22Rv1 (cell line): Measurements from ENCODE around the gene JPT2.

Experiments
- ZFX ChIP-seq: fragments of 450-650 bp; IDR thresholded peaks from 2 replicates; pipeline ENCODE4 v1.6.1; 2017; ENCODE audit warnings: antibody characterized with exemption, borderline replicate concordance
- TF ChIP-seq, protein P1 (sequence below): fragments of 450-650 bp; IDR thresholded peaks from 2 replicates; pipeline ENCODE4 v1.5.1; 2017; ENCODE audit warnings: mild to moderate bottlenecking

DNA sequence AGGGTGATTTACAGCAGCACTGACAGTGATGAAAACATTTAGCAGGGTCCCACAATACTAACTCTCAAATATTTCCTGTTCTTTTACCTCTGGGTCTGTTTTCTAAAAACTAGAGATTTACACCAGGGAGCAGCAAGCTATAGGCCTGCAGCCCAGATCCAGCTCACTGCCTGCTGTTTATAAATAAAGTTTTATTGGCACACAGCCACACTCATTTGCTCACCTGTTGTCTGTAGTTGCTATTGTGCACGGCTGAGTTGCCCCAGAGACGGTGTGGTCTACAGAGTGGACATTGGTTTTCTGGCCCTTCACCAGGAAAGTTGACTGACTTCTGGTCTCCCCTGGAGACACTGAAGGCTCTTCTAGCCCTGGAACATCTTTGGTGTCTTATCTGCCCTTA is 16.3 kb upstream of the JPT2 start:
- TF ChIP-seq, protein P1, sequence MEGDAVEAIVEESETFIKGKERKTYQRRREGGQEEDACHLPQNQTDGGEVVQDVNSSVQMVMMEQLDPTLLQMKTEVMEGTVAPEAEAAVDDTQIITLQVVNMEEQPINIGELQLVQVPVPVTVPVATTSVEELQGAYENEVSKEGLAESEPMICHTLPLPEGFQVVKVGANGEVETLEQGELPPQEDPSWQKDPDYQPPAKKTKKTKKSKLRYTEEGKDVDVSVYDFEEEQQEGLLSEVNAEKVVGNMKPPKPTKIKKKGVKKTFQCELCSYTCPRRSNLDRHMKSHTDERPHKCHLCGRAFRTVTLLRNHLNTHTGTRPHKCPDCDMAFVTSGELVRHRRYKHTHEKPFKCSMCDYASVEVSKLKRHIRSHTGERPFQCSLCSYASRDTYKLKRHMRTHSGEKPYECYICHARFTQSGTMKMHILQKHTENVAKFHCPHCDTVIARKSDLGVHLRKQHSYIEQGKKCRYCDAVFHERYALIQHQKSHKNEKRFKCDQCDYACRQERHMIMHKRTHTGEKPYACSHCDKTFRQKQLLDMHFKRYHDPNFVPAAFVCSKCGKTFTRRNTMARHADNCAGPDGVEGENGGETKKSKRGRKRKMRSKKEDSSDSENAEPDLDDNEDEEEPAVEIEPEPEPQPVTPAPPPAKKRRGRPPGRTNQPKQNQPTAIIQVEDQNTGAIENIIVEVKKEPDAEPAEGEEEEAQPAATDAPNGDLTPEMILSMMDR = no peak
- no peak for TF ChIP-seq ZFX
